Measurements from ENCODE around the gene NTNG1.

Gene NTNG1

DNA sequence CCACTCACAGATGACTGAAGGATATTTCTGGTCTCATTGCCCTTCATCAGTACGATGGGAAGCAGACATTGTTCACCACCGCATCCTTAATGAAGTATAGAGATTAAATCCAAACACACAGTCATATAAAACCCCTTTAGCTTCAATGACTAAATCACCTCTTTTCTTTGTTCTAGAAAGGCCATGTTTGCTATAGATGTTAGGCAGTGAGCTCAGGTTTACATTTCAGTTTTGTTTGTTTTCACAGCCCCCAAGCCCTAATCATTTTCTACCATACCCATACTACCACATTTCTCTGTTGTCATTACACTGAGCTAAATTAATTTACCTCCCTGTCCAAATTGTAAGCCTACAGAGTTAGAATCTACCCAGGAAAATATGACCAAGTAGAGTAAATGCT, 385.1 kb downstream of the NTNG1 start:
- no peak for DNase-seq

- no peak for DNase-seq
These were observed 385.8 kb downstream of the NTNG1 start for GRCh38 chr1:107526524-107527198.

- peak; percentile 35 for DNase-seq
These were observed 388.8 kb downstream of the NTNG1 start for GRCh38 chr1:107529511-107530149.

GRCh38 chr1:107530543-107530942, 389.7 kb downstream of the NTNG1 start:
- DNase-seq = no peak

- no peak for DNase-seq
These were observed 390.4 kb downstream of the NTNG1 start for GRCh38 chr1:107531065-107531908.

DNA sequence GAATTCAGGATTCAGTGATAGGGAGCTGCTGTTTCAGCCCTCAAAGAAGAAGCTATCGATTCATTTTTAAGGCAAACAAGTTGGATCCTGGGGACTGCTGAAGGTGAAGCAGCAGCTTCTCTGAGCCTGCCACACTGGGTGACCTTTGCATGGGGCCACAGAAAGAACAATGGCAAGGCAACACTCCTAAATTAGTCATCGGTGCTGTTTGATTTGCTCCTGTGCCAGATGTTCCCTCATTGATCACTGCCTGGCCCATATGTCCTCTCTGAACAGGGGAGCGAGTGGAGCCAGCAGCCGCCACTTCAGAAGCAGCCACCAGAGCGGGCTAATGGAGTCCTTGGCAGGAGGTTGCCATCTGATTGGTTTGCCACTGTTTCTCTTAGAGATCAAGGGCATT, 391.5 kb downstream of the NTNG1 start:
- no peak for DNase-seq

Data from amniotic stem cell (primary cell).